ENCODE measurements around the gene SPRING1.

- TF ChIP-seq CTCF (IDR thresholded peaks at IDR 0.05; ENCODE audit: low read depth, low read length, missing input control) (no peak), YY1 (IDR thresholded peaks at IDR 0.05) (no peak), TAF1 (conservative IDR thresholded peaks at IDR 0.05) (no peak), MAX (IDR thresholded peaks at IDR 0.05) (no peak), SP1 (IDR thresholded peaks at IDR 0.05) (no peak), ZBTB33 (IDR thresholded peaks at IDR 0.05) (no peak), RAD21 (IDR thresholded peaks at IDR 0.05) (no peak), ATF3 (IDR thresholded peaks at IDR 0.05) (no peak), NR2F2 (IDR thresholded peaks at IDR 0.05) (no peak), EGR1 (IDR thresholded peaks at IDR 0.05; ENCODE audit: low read depth in 2 of 2) (no peak), REST (IDR thresholded peaks at IDR 0.05) (no peak), JUND (IDR thresholded peaks at IDR 0.05) (no peak)
Measured at GRCh38 chr12:116726694-116727093, 11.2 kb downstream of the SPRING1 start.
